B cell (primary cell): Measurements from ENCODE around the gene RARB.

ENCODE experiments used
- EZH2 ChIP-seq: IDR thresholded peaks from 2 replicates; pipeline ENCODE4 v1.6.1; 2012; ENCODE audit warnings: borderline replicate concordance, low read depth, mild to moderate bottlenecking, moderate library complexity, low read length; ENCODE audit not compliant: insufficient read depth, poor library complexity, severe bottlenecking
- TF ChIP-seq, protein P1 (sequence below): fragments of 200-600 bp; IDR thresholded peaks from one replicate; pipeline ENCODE4 v1.8.0; 2022; ENCODE audit warnings: antibody characterized with exemption, mild to moderate bottlenecking

DNA sequence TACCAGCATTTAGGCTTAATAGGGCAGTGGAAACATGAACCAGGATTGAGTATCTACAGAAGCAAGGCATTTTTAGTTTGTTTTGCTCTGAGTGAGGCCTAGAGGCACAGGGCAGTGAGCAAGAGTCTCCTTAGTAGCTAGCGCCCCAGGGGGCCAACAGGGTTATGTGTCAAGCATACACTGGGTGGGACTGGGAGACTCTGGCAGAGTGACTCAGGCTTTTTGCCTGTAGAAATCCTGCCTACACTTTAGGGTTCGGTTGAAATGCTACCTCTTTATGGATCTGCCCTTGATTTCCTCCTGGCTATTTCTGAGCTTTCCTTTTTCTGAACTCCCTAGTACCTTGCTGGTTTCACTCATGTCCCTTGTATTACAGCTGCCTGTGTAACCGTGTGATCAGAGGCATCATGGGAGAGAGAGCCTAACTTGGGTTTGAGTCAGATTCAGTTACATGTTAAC is 164.5 kb downstream of the RARB start:
- TF ChIP-seq, protein P1, sequence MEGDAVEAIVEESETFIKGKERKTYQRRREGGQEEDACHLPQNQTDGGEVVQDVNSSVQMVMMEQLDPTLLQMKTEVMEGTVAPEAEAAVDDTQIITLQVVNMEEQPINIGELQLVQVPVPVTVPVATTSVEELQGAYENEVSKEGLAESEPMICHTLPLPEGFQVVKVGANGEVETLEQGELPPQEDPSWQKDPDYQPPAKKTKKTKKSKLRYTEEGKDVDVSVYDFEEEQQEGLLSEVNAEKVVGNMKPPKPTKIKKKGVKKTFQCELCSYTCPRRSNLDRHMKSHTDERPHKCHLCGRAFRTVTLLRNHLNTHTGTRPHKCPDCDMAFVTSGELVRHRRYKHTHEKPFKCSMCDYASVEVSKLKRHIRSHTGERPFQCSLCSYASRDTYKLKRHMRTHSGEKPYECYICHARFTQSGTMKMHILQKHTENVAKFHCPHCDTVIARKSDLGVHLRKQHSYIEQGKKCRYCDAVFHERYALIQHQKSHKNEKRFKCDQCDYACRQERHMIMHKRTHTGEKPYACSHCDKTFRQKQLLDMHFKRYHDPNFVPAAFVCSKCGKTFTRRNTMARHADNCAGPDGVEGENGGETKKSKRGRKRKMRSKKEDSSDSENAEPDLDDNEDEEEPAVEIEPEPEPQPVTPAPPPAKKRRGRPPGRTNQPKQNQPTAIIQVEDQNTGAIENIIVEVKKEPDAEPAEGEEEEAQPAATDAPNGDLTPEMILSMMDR, result no peak
- no peak for TF ChIP-seq EZH2
